Head of caudate nucleus (tissue), 42 donors: ENCODE results near the gene ZNF473.
"Not testable (repeated sequence)": the region's sequence is repeated elsewhere in the genome, so short reads cannot be mapped to it uniquely, and the experiment has no call there.

ENCODE experiments used
- DNase-seq, 42 donors: peaks; one replicate each; pipeline versions ENCODE4 v3.0.0 to v3.0.0-alpha.2; 2020 to 2021; ENCODE audit warnings: mixed read lengths in 7 of 42
- intact Hi-C: fragments of 100-400 bp; cut with DNase I; formaldehyde crosslinking; loops from one replicate; pipeline ENCODE4 v1.15.0; 2022

The ZNF473 gene

DNA sequence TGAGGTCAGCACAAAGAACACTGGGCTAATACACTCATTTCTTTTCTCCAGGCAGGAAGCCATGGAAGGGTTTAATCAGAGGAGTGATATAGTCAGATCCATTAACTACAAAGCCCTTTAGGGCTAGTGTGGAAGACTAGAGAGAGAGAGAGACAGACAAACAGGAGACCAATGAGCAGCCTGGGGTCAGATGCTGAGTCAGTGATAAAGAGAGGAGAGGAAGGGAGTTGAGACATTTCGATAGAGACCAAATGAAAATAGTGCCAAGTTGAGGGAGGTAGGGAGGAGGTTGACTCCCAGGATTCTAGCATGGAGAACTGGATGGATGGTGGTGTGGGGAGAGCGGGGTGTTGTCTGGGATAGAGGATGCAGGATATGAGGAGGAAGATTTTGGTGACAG is 18.2 kb downstream of the ZNF473 start:
- intact Hi-C loops = no loop called here
- no peak for DNase-seq

DNA sequence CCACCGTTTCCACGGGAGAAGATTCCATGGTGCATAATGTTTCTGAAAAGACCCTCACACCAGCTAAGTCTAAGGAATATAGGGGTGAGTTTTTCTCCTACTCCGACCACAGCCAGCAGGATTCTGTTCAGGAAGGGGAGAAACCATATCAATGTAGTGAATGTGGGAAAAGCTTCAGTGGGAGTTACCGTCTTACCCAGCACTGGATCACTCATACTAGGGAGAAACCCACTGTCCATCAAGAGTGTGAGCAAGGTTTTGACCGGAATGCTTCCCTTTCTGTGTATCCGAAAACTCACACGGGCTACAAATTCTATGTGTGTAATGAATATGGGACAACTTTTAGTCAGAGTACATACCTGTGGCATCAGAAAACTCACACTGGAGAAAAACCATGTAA is 19.1 kb downstream of the ZNF473 start:
- no peak for DNase-seq
- intact Hi-C loops = no loop called here

DNA sequence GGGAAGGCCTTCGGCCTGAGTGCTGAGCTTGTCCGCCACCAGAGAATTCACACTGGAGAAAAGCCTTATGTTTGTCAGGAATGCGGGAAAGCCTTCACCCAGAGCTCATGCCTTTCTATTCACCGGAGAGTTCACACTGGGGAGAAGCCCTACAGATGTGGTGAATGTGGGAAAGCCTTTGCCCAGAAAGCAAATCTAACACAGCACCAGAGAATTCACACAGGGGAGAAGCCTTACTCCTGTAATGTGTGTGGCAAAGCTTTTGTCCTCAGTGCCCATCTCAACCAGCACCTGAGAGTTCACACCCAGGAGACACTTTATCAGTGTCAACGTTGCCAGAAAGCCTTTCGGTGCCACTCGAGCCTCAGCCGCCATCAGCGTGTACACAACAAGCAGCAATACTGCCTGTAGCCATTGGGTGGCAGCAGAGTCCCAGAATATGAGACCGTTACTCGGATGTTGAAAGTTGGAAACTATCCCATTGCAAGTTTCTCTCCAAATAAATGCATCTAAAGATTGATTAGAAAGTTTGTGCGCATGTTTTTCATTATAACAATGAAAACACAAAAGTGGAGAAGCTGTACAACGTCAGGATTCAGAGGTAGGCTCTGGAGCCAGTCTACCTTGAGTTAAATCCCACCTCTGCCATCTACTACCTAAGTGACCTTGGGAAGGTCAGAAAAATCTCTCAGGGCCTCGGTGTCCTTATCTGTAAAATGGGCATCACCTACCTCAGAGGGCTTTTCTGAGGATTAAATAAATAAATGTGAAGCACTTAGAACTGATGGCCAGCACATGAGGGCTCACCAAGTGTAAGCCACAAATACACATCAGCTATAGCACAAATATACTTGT is 21.1 kb downstream of the ZNF473 start:
- DNase-seq = peak; percentile 31 to 93 (median 84)
- intact Hi-C loops = no loop called here

DNA sequence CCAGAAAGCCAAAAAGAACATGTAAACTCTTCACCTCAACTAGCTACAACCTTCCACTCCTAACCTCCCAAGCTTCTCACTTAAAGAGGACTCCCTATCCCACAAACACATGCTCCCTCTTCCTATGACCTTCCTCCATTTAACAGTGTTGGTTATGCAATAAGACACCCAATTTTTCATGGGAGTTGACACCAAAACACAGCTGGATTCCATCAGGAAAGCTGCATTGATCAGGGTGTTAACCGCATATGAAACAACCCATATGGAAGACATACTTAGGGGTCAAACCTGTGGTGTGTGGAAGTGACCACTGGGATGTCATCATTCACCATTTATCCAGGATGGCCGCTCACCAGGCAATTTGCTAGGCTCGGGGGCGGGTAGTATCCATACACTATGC is 21.9 kb downstream of the ZNF473 start:
- no peak for DNase-seq
- intact Hi-C loops = no loop called here

DNA sequence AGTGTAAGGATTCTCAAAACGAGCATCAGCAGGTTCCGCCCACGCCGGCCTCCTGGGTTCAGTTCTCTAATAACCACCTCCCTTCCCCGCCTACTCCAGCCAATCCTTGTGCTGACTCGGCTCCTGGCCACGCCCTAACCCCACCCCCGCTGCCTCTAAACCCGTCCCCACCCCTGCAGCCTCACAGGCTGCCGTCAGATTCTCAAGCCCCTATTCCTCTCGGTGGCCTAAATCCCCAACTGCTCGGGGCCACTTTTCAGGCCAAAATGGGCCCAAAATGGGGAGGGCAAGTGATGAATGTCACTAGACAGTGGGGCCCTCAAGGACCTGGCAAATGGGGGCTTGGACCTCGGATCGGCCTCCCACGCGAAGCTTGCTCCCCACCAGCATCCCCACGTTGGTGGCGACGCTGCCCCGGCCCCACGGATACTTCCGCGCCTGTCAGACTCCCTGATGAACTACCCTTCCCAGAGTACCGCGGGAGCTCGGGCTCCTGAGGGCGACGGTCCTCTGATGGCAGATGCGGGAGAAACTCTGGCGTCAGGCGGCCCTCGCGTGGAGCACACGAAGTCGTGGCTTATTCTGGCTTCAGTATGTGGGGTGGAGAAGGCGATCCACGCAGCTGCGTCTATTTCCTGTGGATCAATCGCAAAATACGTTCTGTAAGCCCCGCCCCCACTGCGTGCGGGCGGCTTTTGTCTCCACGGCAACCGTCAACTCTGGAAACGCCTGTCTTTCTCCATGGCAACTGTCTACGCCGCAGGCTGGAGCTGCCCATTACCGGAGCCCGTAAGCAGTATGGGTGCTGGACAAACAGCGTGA is 24.8 kb downstream of the ZNF473 start:
- peak; percentile 80 to 99 (median 93) for DNase-seq
- intact Hi-C loops = no loop called here

DNA sequence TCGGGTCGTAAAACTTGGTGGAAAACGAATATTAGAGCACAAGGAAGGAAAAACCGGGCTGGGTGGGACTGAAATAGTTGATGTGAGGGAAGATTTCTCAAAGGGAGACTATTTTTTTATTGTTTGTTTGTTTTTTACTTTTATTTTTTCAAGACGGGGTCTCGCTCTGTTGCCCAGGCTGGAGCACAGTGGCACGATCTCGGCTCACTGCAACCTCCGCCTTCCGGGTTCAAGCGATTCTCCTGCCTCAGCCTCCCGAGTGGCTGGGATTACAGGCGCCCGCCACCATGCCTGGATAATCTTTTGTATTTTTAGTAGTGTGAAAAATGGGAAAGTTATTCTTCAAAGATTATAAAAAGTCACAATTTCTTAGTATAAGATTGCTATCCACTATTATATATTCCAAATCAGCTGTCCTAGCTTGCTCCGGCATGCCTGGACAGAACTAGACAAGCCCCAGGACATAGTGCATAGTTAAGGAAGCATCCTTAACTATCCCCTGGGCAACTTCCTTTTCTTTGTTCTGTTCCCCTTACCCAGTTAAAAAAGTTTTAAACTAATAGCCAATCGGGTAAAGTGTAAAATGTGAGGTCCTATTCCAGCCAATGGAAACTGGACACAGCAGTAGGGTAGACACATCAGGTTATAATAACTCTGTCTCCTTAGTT is 25.6 kb downstream of the ZNF473 start:
- intact Hi-C loops, DNase-seq: not testable (repeated sequence)

DNA sequence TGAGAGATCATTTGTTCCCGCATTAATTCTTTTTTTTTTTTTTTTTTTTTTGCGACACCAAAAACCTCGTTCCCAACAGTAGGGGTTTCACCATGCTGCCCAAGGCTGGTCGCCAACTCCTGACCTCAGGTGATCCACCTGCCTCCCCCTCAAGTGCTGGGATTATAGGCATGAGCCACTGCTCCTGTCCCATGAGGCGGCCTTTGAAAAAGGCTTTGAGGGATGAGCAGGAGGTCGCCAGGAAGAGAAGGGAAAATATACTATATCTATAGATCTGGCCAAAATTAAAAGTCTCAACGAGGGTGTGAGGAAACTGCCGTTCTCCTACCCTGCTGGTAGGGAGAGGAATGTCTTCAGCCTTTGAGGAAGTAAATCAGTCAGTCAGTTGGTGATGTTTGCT is 26.2 kb downstream of the ZNF473 start:
- intact Hi-C loops = no loop called here

DNA sequence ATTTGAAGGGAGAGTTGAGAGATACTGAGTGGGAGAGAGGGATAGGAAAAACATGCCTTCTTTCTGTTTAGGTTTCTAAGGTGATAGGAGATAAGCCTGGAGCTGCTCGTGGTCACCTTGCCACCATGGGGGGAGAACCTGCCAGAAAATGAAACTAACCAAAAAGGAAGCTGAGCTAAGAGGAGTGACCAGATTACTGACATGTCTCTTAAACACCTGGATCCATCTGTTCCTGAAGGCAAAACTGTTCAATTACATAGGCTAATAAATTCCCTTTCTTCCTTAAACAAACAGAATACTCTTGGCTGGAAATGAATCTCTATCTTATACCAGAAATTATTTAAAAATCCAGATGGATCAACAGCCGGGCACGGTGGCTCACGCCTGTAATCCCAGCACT is 27.3 kb downstream of the ZNF473 start:
- no peak for DNase-seq
- intact Hi-C loops = no loop called here

More for the DNA sequence above, 26.2 kb downstream of the ZNF473 start:
- DNase-seq = no peak

DNA sequence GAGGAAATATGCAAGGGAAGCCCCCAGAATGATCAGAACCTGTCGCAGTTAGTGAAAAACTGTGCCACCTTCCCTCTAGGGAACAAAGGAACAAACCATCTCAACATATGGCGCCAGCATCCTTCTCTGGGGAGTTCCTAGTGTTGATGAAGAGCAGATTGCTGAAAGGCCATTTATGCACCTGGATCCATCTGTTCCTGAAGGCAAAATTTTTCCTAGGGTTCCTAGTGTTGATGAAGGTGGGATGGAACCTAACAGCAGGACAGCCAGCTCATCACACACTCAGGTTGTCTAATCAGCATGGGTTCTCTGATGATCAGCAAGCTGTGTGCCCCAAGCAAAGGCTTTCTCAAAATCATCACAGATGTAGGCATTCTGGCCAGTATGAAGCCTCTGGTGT is 32.6 kb downstream of the ZNF473 start:
- intact Hi-C loops = no loop called here

DNA sequence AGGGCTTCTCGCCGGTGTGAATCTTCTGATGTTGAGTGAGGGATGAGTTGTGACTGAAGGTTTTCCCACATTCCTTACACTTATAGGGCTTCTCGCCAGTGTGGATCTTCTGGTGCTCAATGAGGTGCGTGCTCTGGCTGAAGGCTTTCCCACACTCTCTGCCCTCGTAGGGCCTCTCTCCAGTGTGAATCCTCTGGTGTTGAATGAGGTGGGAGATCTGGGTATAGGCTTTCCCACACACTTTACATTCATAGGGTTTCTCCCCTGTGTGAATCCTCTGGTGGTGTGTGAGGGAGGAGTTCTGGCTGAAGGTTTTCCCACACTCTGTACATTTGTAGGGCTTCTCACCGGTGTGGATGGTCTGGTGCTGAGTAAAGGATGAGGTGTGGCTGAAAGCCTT is 33.2 kb downstream of the ZNF473 start:
- DNase-seq = no peak
- intact Hi-C loops = no loop called here

More for the DNA sequence above, 32.6 kb downstream of the ZNF473 start:
- DNase-seq = no peak

DNA sequence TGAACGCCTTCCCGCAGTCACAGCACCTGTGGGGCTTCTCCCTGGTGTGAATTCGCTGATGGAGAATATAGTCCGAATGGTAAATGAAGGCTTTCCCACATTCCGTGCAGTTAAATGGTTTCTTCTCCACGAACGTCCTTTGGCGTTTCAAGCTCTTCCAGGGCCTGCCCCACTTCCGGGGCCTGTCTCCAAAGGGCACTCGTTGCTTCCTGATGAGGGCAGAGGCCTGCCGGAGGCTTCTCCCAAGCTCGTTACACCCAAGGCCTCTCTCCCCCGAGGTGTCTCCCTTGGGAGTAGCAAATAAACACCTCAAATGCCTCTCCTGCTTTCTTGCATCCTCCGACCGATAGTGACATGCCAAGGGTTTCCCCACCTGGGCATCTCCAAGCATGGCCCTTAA is 34.3 kb downstream of the ZNF473 start:
- intact Hi-C loops = no loop called here

DNA sequence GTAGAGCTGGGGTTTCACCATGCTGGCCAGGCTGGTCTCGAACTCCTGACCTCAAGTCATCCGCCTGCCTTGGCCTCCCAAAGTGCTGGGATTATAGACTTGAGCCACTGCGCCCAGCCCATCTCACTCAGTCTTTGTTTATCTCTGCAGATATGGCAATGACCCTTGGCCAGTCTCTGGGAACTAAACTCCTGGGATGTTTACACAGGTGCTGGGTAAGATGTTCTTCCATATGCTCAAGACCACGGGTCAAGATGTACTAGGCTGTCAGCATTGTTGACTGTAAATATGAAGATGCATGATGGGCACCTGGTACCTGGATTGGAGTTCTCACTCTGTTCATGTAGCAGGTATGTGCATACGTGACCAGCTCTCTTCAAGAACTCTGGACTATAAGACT is 35.8 kb downstream of the ZNF473 start:
- DNase-seq = no peak
- intact Hi-C loops = no loop called here

More for the DNA sequence above, 34.3 kb downstream of the ZNF473 start:
- DNase-seq = no peak

DNA sequence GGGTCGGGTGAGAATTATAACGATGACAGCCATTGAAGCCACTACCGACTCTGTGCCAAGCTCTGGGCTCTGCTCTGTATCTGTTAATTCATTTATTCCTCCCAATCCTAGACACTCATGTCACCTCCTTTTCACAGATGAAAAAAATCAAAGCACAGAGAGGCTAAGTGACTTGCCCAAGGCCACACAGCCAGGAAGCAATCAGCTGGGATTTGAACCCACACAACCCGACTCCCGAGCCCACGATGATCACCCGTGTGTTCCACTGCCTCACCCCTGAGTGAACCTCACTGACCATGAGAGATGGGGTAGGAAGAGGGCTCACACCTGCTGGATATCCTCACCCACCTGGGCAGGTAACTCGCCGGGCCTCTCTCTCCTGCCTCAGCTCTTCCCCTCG is 40.1 kb downstream of the ZNF473 start:
- DNase-seq = no peak
- intact Hi-C loops = no loop called here

DNA sequence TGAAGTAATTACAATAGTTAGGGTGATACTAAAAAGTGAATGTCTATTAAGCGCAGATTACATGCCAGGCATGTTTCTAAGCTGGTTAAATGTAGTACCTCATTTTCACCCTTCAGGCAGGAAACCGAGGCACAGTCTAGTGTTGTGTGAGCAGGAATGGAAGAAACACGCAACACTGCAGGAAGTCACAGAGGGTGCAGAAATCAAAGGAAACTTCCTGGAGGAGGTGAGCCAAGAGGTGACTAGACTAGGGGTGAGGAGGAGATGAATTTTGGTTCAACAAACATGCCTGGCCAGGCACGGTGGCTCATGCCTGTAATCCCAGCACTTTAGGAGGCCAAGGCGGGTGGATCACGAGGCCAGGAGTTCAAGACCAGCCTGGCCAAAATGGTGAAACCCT is 41.8 kb downstream of the ZNF473 start:
- intact Hi-C loops = no loop called here
- no peak for DNase-seq

DNA sequence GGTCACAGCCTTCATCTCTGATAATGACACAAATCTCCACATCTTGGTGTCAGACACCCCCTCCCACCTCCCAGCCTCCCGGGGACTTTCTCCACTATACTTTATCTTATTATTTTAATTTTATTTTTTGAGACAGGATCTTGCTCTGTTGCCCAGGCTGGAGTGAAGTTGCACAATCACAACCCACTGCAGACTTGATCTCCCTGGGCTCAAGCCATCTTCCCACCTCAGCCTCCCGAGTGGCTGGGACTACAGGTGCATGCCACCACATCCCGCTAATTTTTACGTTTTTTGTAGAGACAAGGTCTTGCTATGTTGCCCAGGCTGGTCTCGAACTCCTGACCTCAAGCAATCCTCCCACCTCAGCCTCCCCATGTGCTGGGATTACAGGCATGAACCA is 42.6 kb downstream of the ZNF473 start:
- DNase-seq, intact Hi-C loops: not testable (repeated sequence)

DNA sequence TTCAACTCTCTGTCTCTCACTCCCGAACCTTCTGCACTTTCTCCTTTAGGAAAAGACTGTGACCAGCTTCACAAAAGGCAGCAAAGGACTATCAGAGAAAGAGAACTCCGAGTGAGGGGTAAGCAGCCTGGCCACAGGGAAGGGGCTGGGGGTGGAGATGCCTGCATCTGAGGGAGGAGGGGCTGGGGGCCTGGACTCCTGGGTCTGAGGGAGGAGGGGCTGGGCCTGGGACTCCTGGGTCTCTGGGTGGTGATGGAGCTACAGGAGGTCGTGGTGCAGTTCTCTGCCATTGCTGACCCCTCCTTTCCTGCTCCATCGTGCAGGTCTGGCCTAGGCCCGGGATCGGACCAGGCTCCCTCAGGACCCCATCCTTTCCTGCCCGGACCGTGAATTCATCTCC is 49.3 kb downstream of the ZNF473 start:
- DNase-seq, intact Hi-C loops: not testable (repeated sequence)

DNA sequence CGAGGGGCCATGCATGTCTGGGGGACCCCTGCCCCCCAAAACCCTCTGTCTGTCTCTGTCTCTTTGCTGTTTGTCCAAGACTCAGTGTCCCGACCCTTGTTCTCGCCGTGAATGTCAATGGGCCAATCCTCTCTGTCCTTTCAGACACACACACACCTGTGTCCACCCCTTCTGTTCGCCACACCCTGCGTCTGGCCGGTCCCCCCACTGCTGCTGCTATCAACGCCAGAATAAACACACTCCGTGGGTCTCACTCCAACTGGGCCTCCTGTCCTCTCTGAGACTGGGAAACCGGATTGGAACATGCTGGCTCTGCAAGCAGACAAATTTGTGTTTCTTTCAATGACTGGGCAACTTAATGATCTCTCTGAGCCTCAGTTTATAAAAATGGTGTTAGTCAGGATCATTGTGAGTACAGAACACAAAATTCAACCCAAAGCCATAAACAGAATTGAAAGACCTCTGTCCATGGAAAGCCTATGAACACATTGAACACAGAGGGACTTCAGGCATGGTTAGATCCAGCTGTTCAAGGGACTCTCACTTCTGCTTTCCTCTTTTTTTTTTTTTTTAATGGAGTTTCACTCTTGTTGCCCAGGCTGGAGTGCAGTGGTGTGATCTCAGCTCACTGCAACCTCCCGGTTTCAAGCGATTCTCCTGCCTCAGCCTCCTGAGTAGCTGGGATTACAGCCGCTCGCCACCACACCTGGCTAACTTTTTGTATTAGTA is 50.0 kb downstream of the ZNF473 start:
- intact Hi-C loops, DNase-seq: not testable (repeated sequence)

DNA sequence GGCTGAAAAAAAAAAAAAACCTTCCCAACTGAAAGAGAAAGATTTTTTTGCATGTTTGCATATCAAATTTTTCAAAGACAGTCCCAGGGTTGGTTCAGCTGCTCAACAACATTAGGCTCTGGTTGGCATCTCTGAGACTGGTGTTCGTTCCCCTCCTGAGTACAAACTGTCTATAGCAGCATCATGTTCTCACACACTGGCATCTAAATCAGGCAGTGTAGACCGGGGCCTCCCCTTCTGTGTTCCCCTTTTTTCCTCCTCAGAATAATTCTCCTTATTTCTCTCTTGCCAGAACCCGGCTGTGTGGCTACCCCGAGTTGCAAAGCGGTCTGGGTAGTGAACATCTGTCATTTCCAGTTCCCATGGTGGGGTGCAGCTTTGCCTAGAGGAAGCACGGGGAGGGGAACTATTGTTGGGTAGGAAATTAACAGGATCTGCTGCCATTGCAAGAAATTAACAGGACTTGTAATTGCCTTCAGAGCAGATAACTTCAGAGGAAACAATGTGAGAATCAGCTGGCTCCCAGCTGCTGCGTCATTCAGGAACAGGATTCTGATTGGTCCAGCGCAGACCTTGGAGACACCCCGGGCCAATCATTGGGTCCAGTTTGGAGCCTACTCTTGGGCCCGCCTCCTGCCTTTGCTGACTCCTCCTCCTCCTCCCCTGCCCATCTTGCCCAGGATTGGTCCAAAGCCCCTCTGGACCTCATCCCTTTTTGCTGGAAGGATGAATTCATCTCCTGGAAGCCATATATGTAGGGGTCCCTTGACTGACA is 51.0 kb downstream of the ZNF473 start:
- intact Hi-C loops, DNase-seq: not testable (repeated sequence)
